Karpas-422 (cell line): ENCODE results near the gene SNX24. TPM values are rescaled to one million over a fixed set of nuclear protein-coding genes. Genes with fewer than 3 reads are reported as not detected.
"Not testable (repeated sequence)": the region's sequence is repeated elsewhere in the genome, so short reads cannot be mapped to it uniquely, and the experiment has no call there.

ENCODE experiments used
- DNase-seq: peaks from one replicate; pipeline ENCODE4 v3.0.0-alpha.2; 2015
- H2AFZ ChIP-seq: fragments of 200-600 bp; sonication (generic); 2 replicates; pipeline ENCODE4 v1.6.1; 2014; ENCODE audit warnings: antibody characterized with exemption, low read length, mixed read lengths
- H3K27ac ChIP-seq: fragments of 200-600 bp; sonication (generic); 2 replicates; pipeline ENCODE4 v1.5.1; 2014; ENCODE audit warnings: mild to moderate bottlenecking, low read length, moderate library complexity
- H3K27me3 ChIP-seq: fragments of 200-600 bp; sonication (generic); 2 replicates; pipeline ENCODE4 v1.6.1; 2014; ENCODE audit warnings: low read length, mixed read lengths
- H3K36me3 ChIP-seq: fragments of 200-600 bp; sonication (generic); 2 replicates; pipeline ENCODE4 v1.6.1; 2014; ENCODE audit warnings: low read length, mixed read lengths; ENCODE audit not compliant: insufficient read depth
- H3K4me1 ChIP-seq: fragments of 200-600 bp; sonication (generic); 2 replicates; pipeline ENCODE4 v1.6.1; 2014; ENCODE audit warnings: mild to moderate bottlenecking, low read length, mixed read lengths
- H3K4me2 ChIP-seq: fragments of 200-600 bp; sonication (generic); 2 replicates; pipeline ENCODE4 v1.6.1; 2014; ENCODE audit warnings: low read length, low read depth, mild to moderate bottlenecking; ENCODE audit not compliant: poor library complexity, severe bottlenecking
- H3K4me3 ChIP-seq: fragments of 200-600 bp; sonication (generic); 2 replicates; pipeline ENCODE4 v1.5.1; 2014; ENCODE audit warnings: mild to moderate bottlenecking, antibody characterized with exemption, low read length, mixed read lengths
- H3K79me2 ChIP-seq: fragments of 200-600 bp; sonication (generic); 2 replicates; pipeline ENCODE4 v1.6.1; 2014; ENCODE audit warnings: mild to moderate bottlenecking, low read length, mixed read lengths
- H3K9ac ChIP-seq: fragments of 200-600 bp; sonication (generic); 2 replicates; pipeline ENCODE4 v1.6.0; 2014; ENCODE audit warnings: low read length
- H3K9me2 ChIP-seq: fragments of 200-600 bp; sonication (generic), shearing (Covaris generic); replicated peaks from 2 replicates; pipeline ENCODE4 v1.6.0; 2014; ENCODE audit warnings: mild to moderate bottlenecking, low read length, moderate library complexity; ENCODE audit not compliant: insufficient read depth
- H3K9me3 ChIP-seq: fragments of 300-700, 200-600 bp; sonication (generic); 2 replicates; pipeline ENCODE4 v1.6.1; 2014; ENCODE audit warnings: low read length, mixed read lengths
- H4K20me1 ChIP-seq: fragments of 200-600 bp; sonication (generic); 2 replicates; pipeline ENCODE4 v1.6.1; 2014; ENCODE audit warnings: mild to moderate bottlenecking, antibody characterized with exemption, low read length, low read depth; ENCODE audit not compliant: insufficient read depth
- total RNA-seq: library from RNA; depleted of rRNA; stranded (reverse); fragments of >200 nt; shearing (Covaris generic); gene quantifications from 2 replicates; pipeline ENCODE4 v1.2.3, GENCODE V29; 2014; ENCODE audit warnings: low replicate concordance

Gene SNX24
- total RNA-seq, 1 experiment from 2014 or later: not detected

- Histone ChIP-seq H3K79me2 (no peaks in the 10 kb centered on the region), H3K9me2 (no peaks in the 10 kb centered on the region), H3K27me3 (no peaks in the 10 kb centered on the region), H3K4me1 (no peaks in the 10 kb centered on the region), H3K9ac (no peak overlapping the region), H3K4me3 (no peak overlapping the region), H3K27ac (no peak overlapping the region), H3K36me3 (no peaks in the 10 kb centered on the region), H4K20me1 (no peaks in the 10 kb centered on the region), H3K9me3 (no peaks in the 10 kb centered on the region), H2AFZ (no peak overlapping the region), H3K4me2 (no peak overlapping the region)
- no peak for DNase-seq
Observed at GRCh38 chr5:122959740-122960445, 114.5 kb downstream of the SNX24 start.

GRCh38 chr5:122963305-122963704 lies 117.9 kb downstream of the SNX24 start:
- Histone ChIP-seq H4K20me1 (no peaks in the 10 kb centered on the region), H3K79me2 (no peaks in the 10 kb centered on the region), H3K27ac (no peak overlapping the region), H3K4me2 (no peak overlapping the region), H3K4me3 (no peak overlapping the region), H2AFZ (no peak overlapping the region), H3K4me1 (no peaks in the 10 kb centered on the region), H3K9me3 (no peaks in the 10 kb centered on the region), H3K9ac (no peak overlapping the region), H3K9me2 (no peaks in the 10 kb centered on the region), H3K27me3 (no peaks in the 10 kb centered on the region), H3K36me3 (no peaks in the 10 kb centered on the region)
- DNase-seq: no peak

DNA sequence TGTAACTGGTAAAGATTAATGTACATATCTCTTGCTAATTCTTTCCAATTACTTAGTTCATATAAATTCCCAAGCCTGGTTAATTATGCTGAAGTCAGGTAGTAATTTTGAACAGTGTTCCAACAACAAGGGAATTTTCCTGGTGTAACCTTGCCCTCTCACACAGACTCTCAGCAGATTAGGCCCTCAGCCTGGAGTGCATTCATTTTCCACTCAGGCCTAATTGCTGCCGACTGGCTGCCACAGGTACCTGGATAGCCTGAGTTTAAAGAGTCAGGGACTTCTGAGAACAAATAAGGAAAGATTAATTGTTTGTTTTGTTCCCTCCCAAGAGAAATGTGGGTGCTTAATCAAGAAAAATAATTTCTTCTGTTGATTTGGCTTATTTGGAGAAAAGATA lies 119.7 kb downstream of the SNX24 start:
- H3K4me2 ChIP-seq: no peak overlapping the region
- H3K9ac ChIP-seq: no peak overlapping the region
- H3K36me3 ChIP-seq: no peaks in the 10 kb centered on the region
- H3K4me3 ChIP-seq: no peak overlapping the region
- H3K4me1 ChIP-seq: no peaks in the 10 kb centered on the region
- no peaks in the 10 kb centered on the region for H3K27me3 ChIP-seq
- no peaks in the 10 kb centered on the region for H3K9me2 ChIP-seq
- DNase-seq: no peak
- no peak overlapping the region for H3K27ac ChIP-seq
- H3K9me3 ChIP-seq: no peaks in the 10 kb centered on the region
- H4K20me1 ChIP-seq: no peaks in the 10 kb centered on the region
- H3K79me2 ChIP-seq: no peaks in the 10 kb centered on the region
- H2AFZ ChIP-seq: no peak overlapping the region

GRCh38 chr5:122967085-122967484 lies 121.7 kb downstream of the SNX24 start:
- no peak overlapping the region for H3K4me2 ChIP-seq
- no peak overlapping the region for H2AFZ ChIP-seq

GRCh38 chr5:122967625-122968024 lies 122.2 kb downstream of the SNX24 start:
- Histone ChIP-seq H3K79me2 (no peaks in the 10 kb centered on the region), H2AFZ (no peak overlapping the region), H4K20me1 (no peaks in the 10 kb centered on the region), H3K27me3 (no peaks in the 10 kb centered on the region), H3K4me2 (no peak overlapping the region), H3K9ac (no peak overlapping the region), H3K4me1 (no peaks in the 10 kb centered on the region), H3K27ac (no peak overlapping the region), H3K4me3 (no peak overlapping the region), H3K9me2 (no peaks in the 10 kb centered on the region), H3K36me3 (no peaks in the 10 kb centered on the region), H3K9me3 (no peaks in the 10 kb centered on the region)
- DNase-seq: no peak

More at GRCh38 chr5:122967085-122967484, 121.7 kb downstream of the SNX24 start:
- H3K27me3 ChIP-seq: no peaks in the 10 kb centered on the region
- no peak overlapping the region for H3K27ac ChIP-seq
- no peaks in the 10 kb centered on the region for H3K9me3 ChIP-seq
- no peak overlapping the region for H3K9ac ChIP-seq
- no peak for DNase-seq
- H3K79me2 ChIP-seq: no peaks in the 10 kb centered on the region
- no peaks in the 10 kb centered on the region for H3K4me1 ChIP-seq
- no peaks in the 10 kb centered on the region for H3K36me3 ChIP-seq
- no peak overlapping the region for H3K4me3 ChIP-seq
- H3K9me2 ChIP-seq: no peaks in the 10 kb centered on the region
- no peaks in the 10 kb centered on the region for H4K20me1 ChIP-seq

DNA sequence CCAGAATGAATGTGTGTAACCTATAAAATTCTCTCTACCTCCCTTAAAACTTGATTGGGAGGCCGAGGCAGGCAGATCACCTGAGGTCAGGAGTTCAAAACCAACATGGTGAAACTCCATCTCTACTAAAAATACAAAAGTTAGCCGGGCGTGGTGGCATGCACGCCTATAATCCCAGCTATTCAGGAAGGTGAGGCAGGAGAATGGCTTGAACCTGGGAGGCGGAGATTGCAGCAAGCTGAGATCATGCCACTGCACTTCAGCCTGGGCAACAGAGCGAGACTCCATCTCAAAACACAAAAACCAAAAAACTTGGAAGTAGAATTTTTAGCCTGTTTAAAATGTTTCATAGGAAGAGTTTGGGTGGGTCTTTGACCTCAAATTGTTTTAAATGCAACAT lies 122.6 kb downstream of the SNX24 start:
- not testable (repeated sequence) for H3K36me3 ChIP-seq

DNA sequence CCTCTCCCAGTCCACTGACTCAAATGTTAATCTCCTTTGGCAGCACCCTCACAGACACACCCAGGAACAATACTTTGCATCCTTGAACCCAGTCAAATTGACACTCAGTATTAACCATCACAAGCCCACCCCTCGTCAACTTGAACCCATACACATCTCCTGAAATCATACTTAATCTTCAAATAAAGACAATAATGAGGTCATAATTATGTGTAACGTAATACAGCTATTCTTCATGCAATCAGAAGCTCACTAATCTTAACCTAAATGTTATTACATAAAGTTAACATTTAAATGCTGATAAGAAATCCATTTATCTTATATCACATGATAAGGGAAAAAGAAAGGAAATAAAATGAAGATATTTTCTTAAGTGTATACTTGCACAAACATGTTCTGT lies 125.9 kb downstream of the SNX24 start:
- Histone ChIP-seq H3K9me2 (no peaks in the 10 kb centered on the region), H4K20me1 (no peaks in the 10 kb centered on the region), H3K4me2 (no peak overlapping the region), H3K9me3 (no peaks in the 10 kb centered on the region), H3K79me2 (no peaks in the 10 kb centered on the region), H3K36me3 (no peaks in the 10 kb centered on the region), H3K9ac (no peak overlapping the region), H3K4me3 (no peak overlapping the region), H3K27ac (no peak overlapping the region), H3K27me3 (no peaks in the 10 kb centered on the region), H3K4me1 (no peaks in the 10 kb centered on the region), H2AFZ (no peak overlapping the region)
- no peak for DNase-seq

More for the DNA sequence above, 122.6 kb downstream of the SNX24 start:
- not testable (repeated sequence) for DNase-seq, H3K9me3 ChIP-seq, H3K4me3 ChIP-seq, H3K9ac ChIP-seq, H2AFZ ChIP-seq, H3K9me2 ChIP-seq, H3K4me1 ChIP-seq, H3K4me2 ChIP-seq, H4K20me1 ChIP-seq, H3K27me3 ChIP-seq, H3K27ac ChIP-seq, H3K79me2 ChIP-seq

- Histone ChIP-seq H3K36me3 (no peaks in the 10 kb centered on the region), H4K20me1 (no peaks in the 10 kb centered on the region), H3K79me2 (no peaks in the 10 kb centered on the region), H3K4me3 (no peak overlapping the region), H2AFZ (no peak overlapping the region), H3K4me2 (no peak overlapping the region), H3K9ac (no peak overlapping the region), H3K27me3 (no peaks in the 10 kb centered on the region), H3K9me3 (no peaks in the 10 kb centered on the region), H3K27ac (no peak overlapping the region), H3K9me2 (no peaks in the 10 kb centered on the region), H3K4me1 (no peaks in the 10 kb centered on the region)
- DNase-seq: no peak
Observed at GRCh38 chr5:122972877-122973276, 127.5 kb downstream of the SNX24 start.
